NCI-H1105 treated with DMSO at 0.1 percent for 48 hours (cell line): ENCODE data around the gene RBM10.

ENCODE experiments used
- DNase-seq: peaks from one replicate; lab custom pipeline; 2025; lab: John Stamatoyannopoulos, UW

RBM10 gene

DNA sequence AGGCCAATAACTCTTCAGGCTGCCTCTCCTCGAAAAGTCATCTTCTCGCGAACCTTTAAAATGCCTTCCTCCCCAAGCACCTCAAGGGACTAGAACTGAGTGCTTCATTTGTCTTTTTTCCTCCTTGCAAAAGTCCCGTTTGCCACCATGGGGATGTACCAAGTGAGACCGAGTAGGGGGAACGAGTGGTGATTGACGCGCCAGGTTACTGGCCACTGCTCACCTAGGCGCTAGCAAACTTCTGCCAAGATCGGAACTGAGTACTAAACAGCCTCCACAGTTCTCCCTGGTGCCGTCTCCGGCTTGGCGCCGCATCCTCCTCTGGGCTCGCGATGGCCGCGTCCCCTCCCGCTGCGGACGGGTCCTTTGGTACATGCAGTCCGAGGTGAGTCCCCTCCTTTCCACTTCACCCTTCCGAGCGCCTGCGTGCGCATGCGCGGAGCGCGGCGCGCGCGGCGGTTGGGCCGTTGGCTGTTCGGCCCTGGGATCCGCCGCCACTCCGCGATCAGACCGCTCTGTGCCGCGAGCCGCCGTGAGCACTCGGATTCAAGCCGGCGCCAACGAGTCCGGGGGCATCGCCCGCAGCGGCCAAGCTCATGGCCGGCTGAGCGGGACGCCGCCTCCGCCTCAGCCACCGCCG lies 73.4 kb downstream of the RBM10 start, which contains the start of gene CDK16:
CDK16 (plus strand) TSS at position 402 of the 640 bp plus-strand sequence. CDS start 4,877 bp downstream, outside the sequence.
- DNase-seq, result peak; percentile 66

GRCh38 chrX:47218920-47219815 lies 74.1 kb downstream of the RBM10 start:
- DNase-seq, result no peak

GRCh38 chrX:47221756-47222155 lies 76.7 kb downstream of the RBM10 start:
- no peak for DNase-seq

DNA sequence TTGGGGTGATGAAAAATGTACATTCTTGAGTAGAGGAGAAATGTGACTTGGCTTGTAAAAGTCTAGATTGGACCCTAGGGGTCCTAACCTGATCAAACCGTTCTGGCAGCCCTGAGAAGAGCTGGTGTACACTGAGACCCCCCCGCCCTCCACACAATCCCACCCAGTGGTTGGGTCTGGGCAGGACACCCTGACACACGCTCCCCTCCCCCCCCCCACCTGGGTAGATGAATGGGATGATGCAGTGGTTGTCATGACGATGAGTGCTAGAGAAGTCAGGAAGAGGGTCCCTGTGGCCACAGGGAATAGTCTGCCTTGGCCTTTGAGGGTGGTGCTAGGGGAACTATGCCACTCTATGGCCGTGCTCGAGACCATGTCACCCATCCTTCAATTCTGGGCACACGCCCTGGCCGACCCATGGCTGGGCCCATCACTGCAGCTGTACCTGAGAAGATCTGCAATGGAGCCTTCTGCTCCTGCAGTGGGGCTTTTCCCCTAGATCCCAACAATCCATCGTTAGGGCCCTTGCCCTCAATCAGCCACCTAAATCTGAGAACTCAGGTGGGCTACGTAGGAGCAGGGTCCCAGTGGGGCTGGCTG lies 77.8 kb downstream of the RBM10 start:
- no peak for DNase-seq

GRCh38 chrX:47223476-47224250 lies 78.6 kb downstream of the RBM10 start:
- no peak for DNase-seq

- DNase-seq, result no peak
These were observed 79.4 kb downstream of the RBM10 start for GRCh38 chrX:47224266-47224895.

DNA sequence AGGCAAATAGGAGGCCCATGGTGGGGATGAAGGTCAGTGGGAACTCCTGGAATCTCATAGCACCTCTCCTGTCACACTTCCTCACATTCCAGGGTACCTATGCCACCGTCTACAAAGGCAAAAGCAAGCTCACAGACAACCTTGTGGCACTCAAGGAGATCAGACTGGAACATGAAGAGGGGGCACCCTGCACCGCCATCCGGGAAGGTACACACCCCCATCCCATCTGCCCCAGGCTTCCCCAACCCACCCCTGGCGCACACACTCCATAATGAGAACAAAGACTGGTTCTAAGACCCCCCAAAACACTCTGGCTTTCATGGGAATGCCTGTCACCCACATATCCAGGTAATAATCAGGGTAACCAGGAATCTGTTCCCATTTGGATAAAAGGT lies 79.9 kb downstream of the RBM10 start:
- DNase-seq, result no peak

- no peak for DNase-seq
These were observed 81.0 kb downstream of the RBM10 start for GRCh38 chrX:47226071-47226470.

DNA sequence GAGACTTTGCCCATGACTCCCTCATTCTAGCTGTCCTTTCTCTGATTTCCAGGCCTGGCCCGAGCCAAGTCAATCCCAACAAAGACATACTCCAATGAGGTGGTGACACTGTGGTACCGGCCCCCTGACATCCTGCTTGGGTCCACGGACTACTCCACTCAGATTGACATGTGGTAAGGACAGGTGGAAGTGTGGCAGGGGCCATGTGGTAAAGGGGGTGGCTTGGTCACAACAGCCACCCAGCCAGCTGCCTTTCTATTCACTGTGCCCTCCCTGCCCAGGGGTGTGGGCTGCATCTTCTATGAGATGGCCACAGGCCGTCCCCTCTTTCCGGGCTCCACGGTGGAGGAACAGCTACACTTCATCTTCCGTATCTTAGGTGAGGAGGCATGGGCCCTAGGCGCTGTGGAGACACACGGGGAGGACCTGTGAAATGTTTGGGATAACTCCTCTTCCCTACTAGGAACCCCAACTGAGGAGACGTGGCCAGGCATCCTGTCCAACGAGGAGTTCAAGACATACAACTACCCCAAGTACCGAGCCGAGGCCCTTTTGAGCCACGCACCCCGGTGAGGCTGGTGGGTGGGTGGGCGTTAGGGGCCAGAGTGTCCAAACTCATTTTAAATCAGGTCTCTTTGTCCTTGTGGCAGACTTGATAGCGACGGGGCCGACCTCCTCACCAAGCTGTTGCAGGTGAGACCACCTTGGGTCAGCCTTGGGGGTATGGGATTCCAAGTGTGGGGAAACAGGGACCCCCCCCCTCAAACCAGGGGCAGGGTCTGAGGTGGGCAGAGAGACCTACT lies 81.7 kb downstream of the RBM10 start:
- no peak for DNase-seq

DNA sequence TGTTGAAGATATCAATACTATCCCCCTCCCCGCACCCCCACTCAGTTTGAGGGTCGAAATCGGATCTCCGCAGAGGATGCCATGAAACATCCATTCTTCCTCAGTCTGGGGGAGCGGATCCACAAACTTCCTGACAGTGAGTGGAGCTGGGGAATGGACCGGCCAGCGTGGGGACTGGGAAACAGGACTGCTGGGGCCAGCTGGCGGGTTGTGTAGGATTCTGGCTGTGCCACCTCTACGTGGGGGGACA lies 82.2 kb downstream of the RBM10 start:
- DNase-seq, result no peak

DNA sequence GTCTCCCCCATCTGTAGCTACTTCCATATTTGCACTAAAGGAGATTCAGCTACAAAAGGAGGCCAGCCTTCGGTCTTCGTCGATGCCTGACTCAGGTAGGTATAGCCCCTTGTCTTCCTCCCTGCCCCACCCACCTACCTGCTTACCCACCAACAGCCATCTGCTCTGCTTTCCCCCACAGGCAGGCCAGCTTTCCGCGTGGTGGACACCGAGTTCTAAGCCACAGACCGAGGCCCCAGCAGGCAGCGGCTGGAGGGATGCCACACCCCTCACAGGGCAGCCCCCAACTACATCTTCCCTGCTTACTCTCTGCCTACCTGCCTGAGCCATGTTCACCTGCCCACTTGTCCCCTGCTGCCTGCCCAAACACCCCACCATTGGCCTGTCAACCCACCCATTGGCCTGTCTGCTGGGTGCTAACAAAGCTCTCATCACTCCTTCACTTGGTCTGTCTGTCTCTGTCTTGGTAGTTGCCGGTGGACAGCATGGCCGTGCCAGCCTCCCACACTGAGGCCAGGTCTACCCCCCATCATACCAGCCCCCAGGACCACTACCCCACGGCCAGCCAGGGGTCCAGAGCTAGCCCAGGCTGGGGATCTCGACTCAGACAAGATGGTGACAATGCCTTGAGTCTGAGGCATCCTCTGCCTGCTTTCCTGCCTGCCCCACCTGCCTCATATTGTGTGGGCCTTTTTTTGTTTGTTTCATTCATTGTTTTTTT lies 83.7 kb downstream of the RBM10 start:
- DNase-seq, result no peak

GRCh38 chrX:47229427-47229826 lies 84.4 kb downstream of the RBM10 start:
- DNase-seq, result no peak

DNA sequence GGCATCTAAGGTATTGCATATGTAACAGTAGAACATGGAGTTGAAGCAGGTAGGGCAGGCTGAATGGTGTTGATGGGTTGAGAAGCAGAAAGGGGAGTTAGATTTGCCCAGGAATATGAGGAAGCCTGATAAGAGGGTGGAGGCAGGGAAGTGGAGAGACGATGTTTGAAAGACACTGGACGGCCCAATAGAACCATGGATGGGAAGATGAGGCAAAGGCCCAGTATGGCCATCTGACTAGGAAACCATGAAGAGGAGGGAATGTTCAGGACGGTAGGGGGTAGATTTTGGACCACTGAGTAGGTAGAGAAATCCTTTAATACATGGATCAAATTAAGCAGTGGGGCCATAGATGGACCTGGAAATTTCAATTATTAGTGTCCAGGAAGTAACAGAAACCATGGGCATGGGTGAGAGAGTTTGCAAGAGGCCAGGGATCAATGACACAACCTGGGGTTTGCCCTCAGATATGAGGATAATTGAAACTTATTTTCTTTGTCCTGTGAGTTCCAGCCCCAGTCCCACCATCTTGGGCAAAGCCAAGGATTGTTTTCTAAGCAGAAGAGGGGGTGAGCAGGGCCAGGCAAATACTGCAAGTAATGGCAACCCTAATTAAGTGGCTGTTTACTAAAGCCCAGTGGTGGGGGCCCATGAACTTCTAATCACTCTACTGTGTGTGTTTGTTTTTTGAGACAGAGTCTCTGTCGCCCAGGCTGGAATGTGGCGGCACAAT lies 85.3 kb downstream of the RBM10 start:
- no peak for DNase-seq

GRCh38 chrX:47231167-47231566 lies 86.1 kb downstream of the RBM10 start:
- DNase-seq, result no peak

- DNase-seq, result no peak
These were observed 87.3 kb downstream of the RBM10 start for GRCh38 chrX:47232197-47232802.

DNA sequence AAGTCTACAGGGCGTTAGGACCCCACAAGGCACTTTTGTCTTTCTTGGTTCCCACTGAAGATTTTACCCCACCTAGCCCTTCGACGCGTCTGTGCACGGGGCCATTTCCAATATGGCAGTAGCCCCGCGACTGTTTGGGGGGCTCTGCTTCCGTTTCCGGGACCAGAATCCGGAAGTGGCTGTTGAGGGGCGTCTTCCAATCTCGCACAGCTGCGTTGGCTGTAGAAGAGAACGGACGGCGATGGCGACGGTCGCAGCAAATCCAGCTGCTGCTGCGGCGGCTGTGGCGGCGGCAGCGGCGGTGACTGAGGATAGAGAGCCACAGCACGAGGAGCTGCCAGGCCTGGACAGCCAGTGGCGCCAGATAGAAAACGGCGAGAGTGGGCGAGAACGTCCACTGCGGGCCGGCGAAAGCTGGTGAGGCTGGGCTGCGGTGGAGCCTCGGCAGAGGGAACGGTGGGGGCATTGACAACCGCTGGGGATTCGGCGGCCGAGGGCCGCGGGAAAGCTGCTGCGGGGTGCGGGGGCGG lies 87.8 kb downstream of the RBM10 start, which contains the start of gene USP11:
USP11 (plus strand) TSS at position 207 of the 530 bp plus-strand sequence; CDS start at position 242, 35 bp downstream.
- peak; percentile 46 for DNase-seq

DNA sequence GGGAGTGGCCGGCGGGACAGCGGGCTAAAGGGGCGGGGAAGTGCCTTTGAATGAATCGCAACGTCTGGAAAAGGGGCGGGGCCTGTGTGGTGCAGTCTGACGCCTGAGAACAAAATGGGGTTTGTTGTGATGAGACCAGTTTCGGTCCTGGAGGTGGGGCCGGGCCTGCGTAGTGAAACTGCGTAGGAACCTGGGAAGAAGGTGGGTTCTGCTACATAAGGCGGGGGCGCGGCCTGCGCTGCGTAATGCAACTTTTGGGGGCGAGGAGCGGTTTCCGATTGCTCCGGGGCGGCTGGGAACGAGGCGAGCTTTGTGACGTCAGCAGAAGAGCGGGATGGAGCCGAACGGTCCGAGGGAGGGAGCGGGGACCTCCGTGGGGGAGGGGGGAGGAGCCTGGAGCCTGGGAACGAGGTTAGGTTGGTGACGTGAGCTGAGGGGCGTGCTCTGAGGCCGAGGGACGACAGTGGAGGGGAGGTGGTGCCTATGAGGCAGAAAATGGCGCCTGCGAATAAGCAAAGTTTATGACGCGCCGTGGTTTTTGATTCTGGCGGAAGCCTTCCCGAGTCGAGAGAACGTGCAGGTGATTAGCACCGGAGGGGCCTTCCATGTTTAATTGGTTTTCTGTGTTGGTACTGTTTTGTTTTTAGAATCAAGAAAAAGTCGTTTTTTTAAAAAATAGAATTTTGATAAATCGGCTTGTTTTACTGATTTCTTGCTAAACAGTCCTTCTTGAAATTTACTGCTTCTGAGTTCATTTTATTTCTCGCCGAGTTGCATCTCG lies 88.5 kb downstream of the RBM10 start:
- peak; percentile 91 for DNase-seq

GRCh38 chrX:47234583-47234982 lies 89.6 kb downstream of the RBM10 start:
- no peak for DNase-seq
